ENCODE data around the gene ZNF407.

DNA sequence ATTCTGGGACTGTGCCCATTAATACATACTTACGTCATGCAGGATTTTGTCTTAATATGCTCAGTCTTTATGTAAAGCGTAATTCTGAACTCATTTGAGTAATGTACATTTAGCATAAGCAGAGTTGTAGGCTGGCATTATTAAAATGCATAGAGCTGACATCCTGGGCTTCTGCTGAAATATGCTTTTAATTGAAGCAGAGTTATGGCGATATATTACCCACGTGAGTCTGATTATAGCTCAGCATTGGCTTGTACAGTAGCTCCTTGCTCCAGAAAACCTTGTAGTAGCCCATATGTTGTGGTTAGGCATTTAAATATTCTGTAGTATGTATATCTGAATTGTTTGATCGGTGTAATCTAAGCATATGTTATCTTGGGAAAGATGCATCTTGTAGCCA, 377.3 kb downstream of the ZNF407 start:
- TF ChIP-seq POLR2A (IDR thresholded peaks at IDR 0.05; ENCODE audit: borderline replicate concordance, extremely low read depth, insufficient read depth, insufficient read length) (no peak), TCF7L2 (IDR thresholded peaks at IDR 0.05; ENCODE audit: borderline replicate concordance, extremely low read depth, insufficient read depth, insufficient read length) (no peak)
- TF ChIP-seq, protein P1, sequence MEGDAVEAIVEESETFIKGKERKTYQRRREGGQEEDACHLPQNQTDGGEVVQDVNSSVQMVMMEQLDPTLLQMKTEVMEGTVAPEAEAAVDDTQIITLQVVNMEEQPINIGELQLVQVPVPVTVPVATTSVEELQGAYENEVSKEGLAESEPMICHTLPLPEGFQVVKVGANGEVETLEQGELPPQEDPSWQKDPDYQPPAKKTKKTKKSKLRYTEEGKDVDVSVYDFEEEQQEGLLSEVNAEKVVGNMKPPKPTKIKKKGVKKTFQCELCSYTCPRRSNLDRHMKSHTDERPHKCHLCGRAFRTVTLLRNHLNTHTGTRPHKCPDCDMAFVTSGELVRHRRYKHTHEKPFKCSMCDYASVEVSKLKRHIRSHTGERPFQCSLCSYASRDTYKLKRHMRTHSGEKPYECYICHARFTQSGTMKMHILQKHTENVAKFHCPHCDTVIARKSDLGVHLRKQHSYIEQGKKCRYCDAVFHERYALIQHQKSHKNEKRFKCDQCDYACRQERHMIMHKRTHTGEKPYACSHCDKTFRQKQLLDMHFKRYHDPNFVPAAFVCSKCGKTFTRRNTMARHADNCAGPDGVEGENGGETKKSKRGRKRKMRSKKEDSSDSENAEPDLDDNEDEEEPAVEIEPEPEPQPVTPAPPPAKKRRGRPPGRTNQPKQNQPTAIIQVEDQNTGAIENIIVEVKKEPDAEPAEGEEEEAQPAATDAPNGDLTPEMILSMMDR (IDR thresholded peaks at IDR 0.05 in 2 of 3, conservative IDR thresholded peaks at IDR 0.05 in 1 of 3; ENCODE audit: borderline replicate concordance in 1 of 3, insufficient read depth in 1 of 3, low read depth in 2 of 3, low read length in 2 of 3) = no peak
